ENCODE results near the gene FARS2.

GRCh38 chr6:5338177-5338960, 77.1 kb downstream of the FARS2 start:
- TF ChIP-seq POLR2A (IDR thresholded peaks at IDR 0.05; ENCODE audit: low read depth, low read length) (no peak), TAF1 (IDR thresholded peaks at IDR 0.05; ENCODE audit: borderline replicate concordance, low read depth, low read length) (no peak), POLR2AphosphoS5 (IDR thresholded peaks at IDR 0.05; ENCODE audit: low read depth, low read length) (no peak)
